ENCODE data around the gene CDK5RAP2.

Gene CDK5RAP2

GRCh38 chr9:120377268-120378159 is 202.5 kb downstream of the CDK5RAP2 start:
- no peak for DNase-seq

- DNase-seq: no peak
Observed at GRCh38 chr9:120376101-120376500, 203.9 kb downstream of the CDK5RAP2 start.

- DNase-seq: no peak
Observed at GRCh38 chr9:120375316-120375715, 204.7 kb downstream of the CDK5RAP2 start.

- DNase-seq: no peak
Observed at GRCh38 chr9:120374817-120375216, 205.2 kb downstream of the CDK5RAP2 start.

GRCh38 chr9:120374239-120374638 is 205.7 kb downstream of the CDK5RAP2 start:
- DNase-seq: no peak

GRCh38 chr9:120372040-120372439 is 207.9 kb downstream of the CDK5RAP2 start:
- DNase-seq: no peak

- DNase-seq: no peak
Observed at GRCh38 chr9:120369608-120370220, 210.3 kb downstream of the CDK5RAP2 start.

- DNase-seq: no peak
Observed at GRCh38 chr9:120368799-120369198, 211.2 kb downstream of the CDK5RAP2 start.

- DNase-seq: no peak
Observed at GRCh38 chr9:120366644-120367019, 213.3 kb downstream of the CDK5RAP2 start.

- DNase-seq: no peak
Observed at GRCh38 chr9:120365386-120365785, 214.6 kb downstream of the CDK5RAP2 start.

- DNase-seq: no peak
Observed at GRCh38 chr9:120363697-120364096, 216.3 kb downstream of the CDK5RAP2 start.

- no peak for DNase-seq
Observed at GRCh38 chr9:120362446-120362845, 217.5 kb downstream of the CDK5RAP2 start.

GRCh38 chr9:120361551-120361950 is 218.4 kb downstream of the CDK5RAP2 start:
- DNase-seq: no peak

- DNase-seq: no peak
Observed at GRCh38 chr9:120360510-120360909, 219.5 kb downstream of the CDK5RAP2 start.

- no peak for DNase-seq
Observed at GRCh38 chr9:120360046-120360445, 219.9 kb downstream of the CDK5RAP2 start.

GRCh38 chr9:120358877-120359276 is 221.1 kb downstream of the CDK5RAP2 start:
- no peak for DNase-seq

- DNase-seq: no peak
Observed at GRCh38 chr9:120353506-120353905, 226.5 kb downstream of the CDK5RAP2 start.

GRCh38 chr9:120351106-120351505 is 228.9 kb downstream of the CDK5RAP2 start:
- DNase-seq: no peak

- no peak for DNase-seq
Observed at GRCh38 chr9:120350596-120350995, 229.4 kb downstream of the CDK5RAP2 start.

GRCh38 chr9:120348951-120349429 is 231.0 kb downstream of the CDK5RAP2 start:
- no peak for DNase-seq

GRCh38 chr9:120345379-120345778 is 234.6 kb downstream of the CDK5RAP2 start:
- no peak for DNase-seq

GRCh38 chr9:120344230-120344629 is 235.7 kb downstream of the CDK5RAP2 start:
- DNase-seq: no peak

GRCh38 chr9:120343416-120343815 is 236.6 kb downstream of the CDK5RAP2 start:
- no peak for DNase-seq

Data from activated CD8-positive, alpha-beta memory T cell treated with anti-CD3 and anti-CD28 coated beads, Interleukin-2, amount 50 U/mL, for 4 hours (primary cell).